Measurements from ENCODE around the gene FAM222A.

DNA sequence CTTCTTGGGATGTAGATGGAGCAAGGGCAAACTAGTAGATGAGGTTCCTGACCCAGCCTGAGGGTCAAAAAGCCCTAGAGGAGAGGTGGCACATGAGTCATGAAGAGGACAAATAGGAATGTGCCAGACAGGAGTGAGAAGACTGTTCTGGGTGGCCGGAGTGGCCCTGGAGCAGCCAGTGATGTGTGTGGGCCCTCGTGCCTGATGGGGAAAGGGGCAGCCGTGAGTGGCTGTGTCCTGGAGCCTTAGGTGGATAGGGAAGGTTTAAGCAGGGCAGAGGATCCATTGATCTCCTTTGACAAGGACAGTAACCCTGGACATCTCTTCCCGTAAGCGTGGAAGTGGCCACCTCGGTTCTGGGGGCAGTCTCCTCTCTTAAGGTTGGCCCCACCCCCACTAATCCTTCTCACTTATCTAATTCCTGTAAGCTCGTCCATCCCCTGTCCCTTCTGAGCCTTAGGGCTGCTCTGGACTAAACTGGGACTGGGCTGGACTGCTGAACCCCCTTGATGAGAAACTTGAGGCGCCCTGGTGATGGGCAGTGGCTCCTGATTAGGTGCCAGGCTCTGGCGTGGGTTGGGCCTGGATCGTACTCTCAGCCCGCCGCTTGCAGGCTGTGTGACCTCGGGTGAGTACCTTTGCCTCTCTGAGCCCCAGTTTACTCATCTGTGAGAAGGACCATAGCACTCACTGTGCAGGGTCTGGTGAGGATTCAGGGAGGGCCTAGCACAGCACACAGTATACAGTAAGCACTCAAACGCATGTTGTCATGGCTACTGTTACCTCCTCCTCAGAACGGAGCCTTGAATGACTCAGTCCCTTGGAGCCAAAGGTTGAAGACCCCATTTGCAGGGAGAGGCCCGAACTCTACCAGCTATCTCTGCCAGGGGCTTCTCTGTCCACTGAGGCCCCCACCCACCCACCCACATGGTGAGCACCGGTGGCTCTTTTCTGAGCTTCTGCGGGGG is 4.0 kb downstream of the FAM222A start:
- TF ChIP-seq, protein P1, sequence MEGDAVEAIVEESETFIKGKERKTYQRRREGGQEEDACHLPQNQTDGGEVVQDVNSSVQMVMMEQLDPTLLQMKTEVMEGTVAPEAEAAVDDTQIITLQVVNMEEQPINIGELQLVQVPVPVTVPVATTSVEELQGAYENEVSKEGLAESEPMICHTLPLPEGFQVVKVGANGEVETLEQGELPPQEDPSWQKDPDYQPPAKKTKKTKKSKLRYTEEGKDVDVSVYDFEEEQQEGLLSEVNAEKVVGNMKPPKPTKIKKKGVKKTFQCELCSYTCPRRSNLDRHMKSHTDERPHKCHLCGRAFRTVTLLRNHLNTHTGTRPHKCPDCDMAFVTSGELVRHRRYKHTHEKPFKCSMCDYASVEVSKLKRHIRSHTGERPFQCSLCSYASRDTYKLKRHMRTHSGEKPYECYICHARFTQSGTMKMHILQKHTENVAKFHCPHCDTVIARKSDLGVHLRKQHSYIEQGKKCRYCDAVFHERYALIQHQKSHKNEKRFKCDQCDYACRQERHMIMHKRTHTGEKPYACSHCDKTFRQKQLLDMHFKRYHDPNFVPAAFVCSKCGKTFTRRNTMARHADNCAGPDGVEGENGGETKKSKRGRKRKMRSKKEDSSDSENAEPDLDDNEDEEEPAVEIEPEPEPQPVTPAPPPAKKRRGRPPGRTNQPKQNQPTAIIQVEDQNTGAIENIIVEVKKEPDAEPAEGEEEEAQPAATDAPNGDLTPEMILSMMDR (IDR thresholded peaks at IDR 0.05; ENCODE audit: low read depth, low read length, poor library complexity, severe bottlenecking) = no peak
- no peak for TF ChIP-seq EZH2phosphoT487 (IDR thresholded peaks at IDR 0.05; ENCODE audit: borderline replicate concordance, low read length)
